Fibroblast of skin of left biceps (primary cell): Measurements from ENCODE around the gene RFX1.
"Not testable (repeated sequence)": the region's sequence is repeated elsewhere in the genome, so short reads cannot be mapped to it uniquely, and the experiment has no call there.

ENCODE experiments used
- DNase-seq, 2 experiments: peaks; one replicate each; pipeline ENCODE4 v3.0.0-alpha.2; 2013; ENCODE audit warnings: low read depth in 2 of 2

The RFX1 gene

GRCh38 chr19:14027856-14028450 is 21.8 kb upstream of the RFX1 start, which contains the start of gene RLN3:
TSS of gene RLN3 (plus strand) at chr19:14028148. CDS start at chr19:14028205, 57 bp downstream.
- no peak for DNase-seq

GRCh38 chr19:14026652-14027192 is 20.6 kb upstream of the RFX1 start:
- not testable (repeated sequence) for DNase-seq

- no peak for DNase-seq
These were observed 17.5 kb upstream of the RFX1 start for GRCh38 chr19:14023404-14024235.

- no peak for DNase-seq
These were observed 16.3 kb upstream of the RFX1 start for GRCh38 chr19:14022469-14022868.

GRCh38 chr19:14021474-14021873 is 15.4 kb upstream of the RFX1 start:
- DNase-seq, result no peak

- DNase-seq, result not testable (repeated sequence)
These were observed 13.6 kb upstream of the RFX1 start for GRCh38 chr19:14019739-14020138.

GRCh38 chr19:14019100-14019499 is 13.0 kb upstream of the RFX1 start:
- DNase-seq, result no peak

GRCh38 chr19:14015524-14016035 is 9.5 kb upstream of the RFX1 start:
- DNase-seq, result no peak

GRCh38 chr19:14012378-14012915 is 6.3 kb upstream of the RFX1 start:
- DNase-seq, result no peak

- DNase-seq, result no peak
These were observed 844 bp upstream of the RFX1 start for GRCh38 chr19:14006766-14007562.

- DNase-seq, result peak; percentile 62 to 70
These were observed 603 bp downstream of the RFX1 start for GRCh38 chr19:14005349-14006084.

GRCh38 chr19:14004619-14005348 is 1.3 kb downstream of the RFX1 start:
- no peak for DNase-seq

GRCh38 chr19:14003251-14004055 is 2.7 kb downstream of the RFX1 start:
- no peak for DNase-seq

- DNase-seq, result no peak
These were observed 3.4 kb downstream of the RFX1 start for GRCh38 chr19:14002571-14003250.

- DNase-seq, result no peak
These were observed 5.3 kb downstream of the RFX1 start for GRCh38 chr19:14000691-14001375.

GRCh38 chr19:13999085-13999484 is 7.0 kb downstream of the RFX1 start:
- no peak for DNase-seq

- DNase-seq, result no peak
These were observed 7.7 kb downstream of the RFX1 start for GRCh38 chr19:13998426-13998825.

GRCh38 chr19:13997631-13997962 is 8.5 kb downstream of the RFX1 start:
- DNase-seq, result no peak
